ENCODE data around the gene XYLB. TPM values are rescaled to one million over a fixed set of nuclear protein-coding genes. Genes with fewer than 3 reads are reported as not detected.

The XYLB gene
- total RNA-seq, 1 experiment from 2014 or later = 14.0 TPM

DNA sequence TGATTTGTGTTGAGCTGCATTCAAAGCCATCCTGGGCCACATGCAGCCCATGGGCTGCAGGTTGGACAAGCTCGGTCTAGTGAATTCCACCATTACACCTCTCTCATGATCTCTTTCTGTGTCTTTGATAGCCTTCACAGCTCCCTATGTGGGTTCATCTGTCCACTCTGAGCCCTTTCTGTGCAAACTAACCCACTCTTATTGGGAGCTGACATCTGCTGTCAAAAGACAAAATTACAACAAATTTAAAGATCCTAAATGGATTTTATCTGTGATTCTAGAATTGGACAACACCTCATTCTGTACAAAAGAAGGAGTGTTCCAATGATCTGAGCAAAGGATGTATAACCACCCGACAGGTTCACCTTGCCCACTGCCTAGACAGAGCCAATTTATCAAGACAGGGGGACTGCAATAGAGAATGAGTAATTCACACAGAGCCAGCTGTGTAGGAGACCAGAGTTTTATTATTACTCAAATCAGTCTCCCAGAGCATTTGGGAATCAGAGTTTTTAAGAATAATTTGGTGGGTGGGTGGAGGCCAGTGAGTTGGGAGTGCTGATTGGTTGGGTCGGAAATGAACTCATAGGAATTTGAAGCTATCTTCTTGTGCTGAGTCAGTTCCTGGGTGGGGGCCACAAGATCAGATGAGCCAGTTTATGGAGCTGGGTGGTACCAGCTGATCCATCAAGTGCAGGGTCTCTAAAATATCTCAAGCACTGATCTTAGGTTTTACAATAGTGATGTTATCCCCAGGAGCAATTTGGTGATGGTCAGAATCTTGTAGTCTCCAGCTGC lies 2.6 kb upstream of the XYLB start:
- no peak for TF ChIP-seq CBX3 (IDR thresholded peaks at IDR 0.05; ENCODE audit: low read depth)
- TF ChIP-seq CTCF (IDR thresholded peaks at IDR 0.05 in 2 of 3, conservative IDR thresholded peaks at IDR 0.05 in 1 of 3; ENCODE audit: borderline replicate concordance in 1 of 3, insufficient read depth in 1 of 3, low read depth in 2 of 3, low read length in 2 of 3) = peak in 1 of 3 experiments; percentile 40; a peak in 1 of 6 replicates
- no peak for TF ChIP-seq SP1 (IDR thresholded peaks at IDR 0.05; ENCODE audit: low read depth)
- no peak for TF ChIP-seq POLR2AphosphoS5 (IDR thresholded peaks at IDR 0.05; ENCODE audit: low read depth, low read length)
- no peak for TF ChIP-seq JUND (IDR thresholded peaks at IDR 0.05)
- no peak for TF ChIP-seq EZH2 (IDR thresholded peaks at IDR 0.05)
- TF ChIP-seq ZFX (IDR thresholded peaks at IDR 0.05) = no peak
- TF ChIP-seq POLR2A (IDR thresholded peaks at IDR 0.05; ENCODE audit: borderline replicate concordance, extremely low read depth, insufficient read depth, insufficient read length) = no peak
- TF ChIP-seq SIN3A (IDR thresholded peaks at IDR 0.05; ENCODE audit: low read depth) = no peak
- peak; percentile 57 for TF ChIP-seq RAD21 (IDR thresholded peaks at IDR 0.05; ENCODE audit: low read depth)
- no peak for TF ChIP-seq ELF1 (IDR thresholded peaks at IDR 0.05; ENCODE audit: borderline replicate concordance, low read depth)
- TF ChIP-seq SRF (IDR thresholded peaks at IDR 0.05; ENCODE audit: low read depth) = no peak
- H4K20me1 ChIP-seq (ENCODE audit: insufficient read depth) = no peaks in the 10 kb centered on the region
- no TSS peak for BruUV-seq (replicated peaks)
- no peak overlapping the region for H3K4me3 ChIP-seq (replicated peaks in 1 of 2; ENCODE audit: low read depth in 1 of 2, low read length in 2 of 2)
- no peaks in the 10 kb centered on the region for H3K9me3 ChIP-seq (ENCODE audit: control insufficient read depth in 1 of 2, insufficient read depth in 1 of 2, low read depth in 1 of 2, low read length in 2 of 2)
- H3K36me3 ChIP-seq (ENCODE audit: control insufficient read depth in 1 of 2, insufficient read depth in 2 of 2, low read length in 2 of 2) = peaks cover 0 to 8% of the 10 kb centered on the region in 2 experiments; a peak in 1 of 4 replicates
- H3K27ac ChIP-seq (ENCODE audit: low read depth, low read length) = no peak overlapping the region
- H3K79me2 ChIP-seq (ENCODE audit: insufficient read depth, low read length) = peaks cover 21% of the 10 kb centered on the region; the same call in 1 of the 2 replicates
- H3K27me3 ChIP-seq (ENCODE audit: insufficient read depth, low read length) = no peaks in the 10 kb centered on the region
- no peaks in the 10 kb centered on the region for H3K9me2 ChIP-seq (ENCODE audit: insufficient read depth)
- no peak for DNase-seq (ENCODE audit: low read depth, low spot score)
- CTCF ChIA-PET = interaction anchor here (0.9 to 1.7 kb wide), 4 partner anchors 12 to 340 kb away, joined by 3 to 5 read pairs (median 4); no protein-coding TSS in a partner anchor
- ATAC-seq = no peak
- H3K4me1 ChIP-seq (ENCODE audit: control insufficient read depth in 1 of 2, insufficient read depth in 2 of 2, low read length in 2 of 2) = peaks cover 0 to 23% of the 10 kb centered on the region in 2 experiments; a peak in 2 of 4 replicates
- RAD21 ChIA-PET (ENCODE audit: low non-redundant PET in 1 of 2, low total read pairs in 2 of 2, uncharacterized antibody in 2 of 2, unreplicated experiment in 2 of 2) = no interaction called here
- no peak overlapping the region for H3K9ac ChIP-seq (ENCODE audit: low read length)
- POLR2A ChIA-PET = interaction anchor here (0.5 kb wide), 1 partner anchor 308 kb away, joined by 3 read pairs; no protein-coding TSS in a partner anchor
- intact Hi-C loops (cut with micrococcal nuclease) = loop anchor here (10.0 kb wide), 1 partner anchor 369 kb away; no protein-coding TSS in a partner anchor
- no peak overlapping the region for H3K4me2 ChIP-seq (ENCODE audit: low read length)
- H2AFZ ChIP-seq (ENCODE audit: low read depth, low read length, poor library complexity, severe bottlenecking) = no peak overlapping the region
